Right renal pelvis (tissue), 4 donors: ENCODE data around the gene FREM2. TPM values are rescaled to one million over a fixed set of nuclear protein-coding genes. Genes with fewer than 3 reads are reported as not detected.

ENCODE experiments used
- DNase-seq, 4 donors: peaks; one replicate each; pipeline ENCODE4 v3.0.0-alpha.2; 2013; ENCODE audit warnings: low read depth in 4 of 4, low spot score in 3 of 4, missing footprints in 1 of 4
- polyA plus RNA-seq, 4 donors: library from polyadenylated mRNA; unstranded; fragments of 120-200 nt; gene quantifications; one replicate each; pipeline ENCODE4 v1.2.1, GENCODE V29; 2013; ENCODE audit not compliant: insufficient read length in 4 of 4

FREM2 gene
- polyA plus RNA-seq, 4 donors: 45.8 to 48.7 (median 47.1) TPM

- DNase-seq: no peak
Measured at GRCh38 chr13:38758277-38758676, 71.4 kb downstream of the FREM2 start.

- no peak for DNase-seq
Measured at GRCh38 chr13:38759390-38759789, 72.5 kb downstream of the FREM2 start.

- peak in 3 of 4 donors; percentile 49 to 63 (median 53) for DNase-seq
Measured at GRCh38 chr13:38763446-38764381, 76.8 kb downstream of the FREM2 start.

- no peak for DNase-seq
Measured at GRCh38 chr13:38766799-38767198, 79.9 kb downstream of the FREM2 start.

- DNase-seq: no peak
Measured at GRCh38 chr13:38767506-38768265, 80.8 kb downstream of the FREM2 start.

GRCh38 chr13:38769526-38769925 lies 82.6 kb downstream of the FREM2 start:
- DNase-seq: no peak

GRCh38 chr13:38775085-38775484 lies 88.2 kb downstream of the FREM2 start:
- DNase-seq: no peak

- DNase-seq: no peak
Measured at GRCh38 chr13:38777347-38778119, 90.7 kb downstream of the FREM2 start.

GRCh38 chr13:38781539-38781938 lies 94.7 kb downstream of the FREM2 start:
- no peak for DNase-seq

GRCh38 chr13:38784036-38784880 lies 97.4 kb downstream of the FREM2 start:
- peak in 3 of 4 donors; percentile 18 to 48 (median 35) for DNase-seq

- peak in 3 of 4 donors; percentile 12 to 28 (median 27) for DNase-seq
Measured at GRCh38 chr13:38785042-38785441, 98.2 kb downstream of the FREM2 start.

- no peak for DNase-seq
Measured at GRCh38 chr13:38785490-38785889, 98.6 kb downstream of the FREM2 start.

GRCh38 chr13:38787550-38787949 lies 100.7 kb downstream of the FREM2 start:
- no peak for DNase-seq

- no peak for DNase-seq
Measured at GRCh38 chr13:38796890-38797289, 110.0 kb downstream of the FREM2 start.

- no peak for DNase-seq
Measured at GRCh38 chr13:38803531-38803930, 116.7 kb downstream of the FREM2 start.

GRCh38 chr13:38804061-38804460 lies 117.2 kb downstream of the FREM2 start:
- no peak for DNase-seq

- DNase-seq: no peak
Measured at GRCh38 chr13:38804536-38804935, 117.7 kb downstream of the FREM2 start.

- DNase-seq: no peak
Measured at GRCh38 chr13:38814331-38814730, 127.5 kb downstream of the FREM2 start.

GRCh38 chr13:38819053-38819452 lies 132.2 kb downstream of the FREM2 start:
- peak; percentile 3 to 44 (median 22) for DNase-seq

- DNase-seq: no peak
Measured at GRCh38 chr13:38819596-38819995, 132.7 kb downstream of the FREM2 start.
